Measurements from ENCODE around the gene EDA.
"Not testable (repeated sequence)": the region's sequence is repeated elsewhere in the genome, so short reads cannot be mapped to it uniquely, and the experiment has no call there.

Gene EDA

GRCh38 chrX:69746051-69746450 lies 130.1 kb downstream of the EDA start:
- DNase-seq (ENCODE audit: low spot score) = no peak

- no peak for DNase-seq (ENCODE audit: low spot score)
Measured at GRCh38 chrX:69748055-69748454, 132.1 kb downstream of the EDA start.

GRCh38 chrX:69759921-69760625 lies 144.2 kb downstream of the EDA start:
- DNase-seq (ENCODE audit: low spot score) = no peak

DNA sequence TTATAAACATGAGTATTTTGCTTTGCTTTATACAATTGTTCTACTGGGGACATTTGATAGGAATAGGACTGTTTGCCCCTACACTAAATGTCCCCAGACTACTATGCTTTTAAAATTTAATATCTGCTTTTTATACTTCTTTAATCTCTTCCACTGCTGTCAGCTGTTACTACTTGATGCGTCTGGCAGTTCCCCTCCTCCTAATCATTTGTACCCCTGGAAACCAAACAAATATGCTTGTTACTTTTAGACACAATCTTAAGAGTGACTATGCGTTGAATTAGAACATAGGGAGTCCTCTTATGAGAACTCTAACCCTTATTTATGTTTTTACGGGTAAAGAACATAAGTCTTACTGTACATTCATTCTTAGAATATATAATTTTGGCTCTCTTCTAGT lies 145.7 kb downstream of the EDA start:
- no peak for DNase-seq (ENCODE audit: low spot score)

- no peak for DNase-seq (ENCODE audit: low spot score)
Measured at GRCh38 chrX:69762340-69762739, 146.4 kb downstream of the EDA start.

GRCh38 chrX:69793260-69793935 lies 177.5 kb downstream of the EDA start:
- no peak for DNase-seq (ENCODE audit: low spot score)

GRCh38 chrX:69795702-69796101 lies 179.8 kb downstream of the EDA start:
- DNase-seq (ENCODE audit: low spot score) = no peak

GRCh38 chrX:69807400-69807799 lies 191.5 kb downstream of the EDA start:
- DNase-seq (ENCODE audit: low spot score) = no peak

GRCh38 chrX:69808375-69808774 lies 192.5 kb downstream of the EDA start:
- no peak for DNase-seq (ENCODE audit: low spot score)

- no peak for DNase-seq (ENCODE audit: low spot score)
Measured at GRCh38 chrX:69813677-69814076, 197.8 kb downstream of the EDA start.

DNA sequence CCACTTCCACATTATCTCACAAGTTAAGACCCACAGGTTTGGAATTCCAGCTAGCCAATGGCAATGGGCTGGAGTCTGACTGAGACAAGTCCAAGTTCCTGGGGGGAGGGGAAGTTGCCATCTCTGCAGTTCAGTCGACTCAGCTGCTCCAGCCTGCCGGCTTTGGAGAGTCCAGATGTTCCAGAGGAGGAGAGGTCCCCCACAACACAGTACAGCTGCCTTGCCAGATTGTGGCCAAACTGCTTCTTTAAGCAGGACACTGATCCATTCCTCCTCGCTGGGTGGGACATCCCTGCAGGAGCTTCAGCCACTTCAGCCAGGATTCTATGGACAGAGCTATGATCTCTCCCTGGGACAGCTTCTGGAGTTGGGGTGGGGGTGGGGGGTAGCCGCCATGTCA lies 199.2 kb downstream of the EDA start:
- no peak for DNase-seq (ENCODE audit: low spot score)

GRCh38 chrX:69815519-69815918 lies 199.6 kb downstream of the EDA start:
- no peak for DNase-seq (ENCODE audit: low spot score)

GRCh38 chrX:69844636-69845035 lies 228.7 kb downstream of the EDA start:
- no peak for DNase-seq (ENCODE audit: low spot score)

DNA sequence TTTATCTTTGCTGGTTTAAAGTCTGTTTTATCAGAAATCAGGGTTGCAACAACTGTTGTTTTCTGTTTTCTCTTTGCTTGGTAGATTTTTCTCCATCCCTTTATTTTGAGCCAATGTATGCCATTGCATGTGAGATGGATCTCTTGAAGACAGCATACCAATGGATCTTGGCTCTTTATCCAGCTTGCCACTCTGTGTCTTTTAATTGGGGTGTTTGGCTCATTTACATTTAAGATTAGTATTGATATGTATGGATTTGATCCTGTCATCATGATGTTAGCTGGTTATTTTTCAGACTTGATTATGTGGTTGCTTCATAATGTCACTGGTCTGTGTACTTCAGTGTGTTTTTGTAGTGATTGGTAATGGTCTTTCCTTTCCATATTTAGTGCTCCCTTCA lies 244.1 kb downstream of the EDA start:
- not testable (repeated sequence) for DNase-seq (ENCODE audit: low spot score)

GRCh38 chrX:69876221-69876620 lies 260.3 kb downstream of the EDA start:
- DNase-seq (ENCODE audit: low spot score) = no peak

DNA sequence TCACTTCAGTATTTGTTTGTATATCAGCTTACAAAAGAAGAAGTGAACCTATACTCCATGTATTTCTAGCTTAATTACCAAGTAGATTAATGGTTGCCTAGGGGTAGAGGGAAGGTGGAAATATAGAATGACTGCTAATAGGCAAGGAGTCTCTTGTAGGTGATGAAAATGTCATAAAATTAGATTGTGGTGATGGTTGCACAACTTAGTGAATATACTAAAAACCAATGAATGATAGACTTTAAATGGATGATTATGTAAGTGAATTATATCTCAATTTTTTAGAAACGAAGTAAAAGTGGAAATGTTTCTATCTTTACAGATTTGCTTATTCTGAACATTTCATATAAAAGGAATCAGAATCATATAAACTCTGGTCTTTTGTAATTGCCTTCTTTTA lies 268.3 kb downstream of the EDA start:
- no peak for DNase-seq (ENCODE audit: low spot score)

DNA sequence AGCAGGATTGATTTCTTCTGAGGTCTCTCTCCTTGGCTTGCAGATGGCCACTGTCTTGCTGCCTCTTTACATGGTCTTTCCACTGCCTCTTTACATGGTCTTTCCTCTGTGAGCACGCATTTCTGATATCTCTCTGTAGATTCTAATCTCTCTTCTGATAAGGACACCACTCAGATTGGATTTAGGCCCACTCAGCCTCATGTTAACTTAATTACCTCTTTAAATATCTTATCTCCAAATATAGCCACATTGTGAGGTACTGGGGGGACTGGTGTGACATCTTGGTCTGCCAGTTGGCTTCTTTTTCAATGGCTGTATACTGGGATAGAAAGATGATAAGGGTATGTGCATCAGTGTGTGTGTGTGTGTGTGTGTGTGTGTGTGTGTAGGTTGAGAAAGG lies 280.1 kb downstream of the EDA start:
- DNase-seq (ENCODE audit: low spot score) = no peak

DNA sequence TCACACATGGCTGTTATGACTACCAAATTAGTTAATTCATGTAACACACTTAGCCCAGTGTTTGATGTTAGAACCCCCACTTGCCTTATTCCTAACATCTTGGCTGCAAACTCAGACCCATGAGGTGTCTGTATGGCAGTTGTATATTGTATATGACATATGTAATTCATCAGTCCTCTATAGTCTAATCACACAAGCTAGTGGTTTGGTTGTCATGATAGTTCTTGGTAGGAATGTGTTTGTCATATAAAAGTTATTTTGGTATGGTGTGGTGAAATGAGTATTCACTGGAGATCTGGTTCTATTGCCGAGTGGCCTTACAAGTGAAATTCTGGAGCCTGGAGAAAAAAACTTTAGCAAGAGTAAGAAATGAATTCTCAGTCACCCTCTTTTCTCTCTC lies 284.6 kb downstream of the EDA start:
- DNase-seq (ENCODE audit: low spot score) = no peak

DNA sequence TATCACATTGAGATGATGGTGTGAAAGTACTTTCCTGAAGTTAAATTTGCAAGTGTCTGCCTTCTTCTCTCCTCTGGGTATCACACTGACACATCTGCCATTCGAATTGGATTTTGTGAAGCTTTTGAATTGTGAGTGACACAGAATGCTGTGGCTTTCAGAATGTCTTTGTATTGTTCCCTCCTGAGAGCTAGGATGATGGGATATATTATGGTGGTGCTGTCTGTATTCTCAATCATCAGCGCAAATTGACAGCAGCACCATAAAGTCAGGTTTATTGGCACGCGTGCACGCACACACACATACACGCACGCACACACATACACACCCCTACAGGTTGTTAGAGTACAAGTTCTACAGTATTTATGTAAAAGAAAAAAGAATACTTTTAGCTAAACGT lies 290.5 kb downstream of the EDA start:
- DNase-seq (ENCODE audit: low spot score) = no peak

DNA sequence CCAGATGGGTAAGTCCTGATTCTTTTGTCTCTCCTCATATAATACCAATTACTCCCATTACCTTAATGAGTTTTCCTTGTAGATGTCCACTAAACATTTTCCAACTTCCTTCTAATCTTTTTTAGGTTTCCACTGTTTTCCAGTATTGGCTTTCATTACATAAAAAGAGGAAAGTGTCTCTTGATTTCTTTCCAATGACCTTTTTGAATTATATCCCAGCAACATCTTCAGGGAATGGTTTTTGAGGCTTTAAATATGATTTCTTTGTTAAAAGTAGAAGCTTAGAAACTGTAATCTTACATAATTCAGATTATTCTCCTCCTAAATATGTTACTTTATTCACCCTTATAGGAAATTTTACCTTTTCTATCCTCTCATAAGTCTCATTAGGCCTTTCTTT lies 298.9 kb downstream of the EDA start:
- DNase-seq (ENCODE audit: low spot score) = no peak

- DNase-seq (ENCODE audit: low spot score) = no peak
Measured at GRCh38 chrX:69919749-69920148, 303.8 kb downstream of the EDA start.

DNA sequence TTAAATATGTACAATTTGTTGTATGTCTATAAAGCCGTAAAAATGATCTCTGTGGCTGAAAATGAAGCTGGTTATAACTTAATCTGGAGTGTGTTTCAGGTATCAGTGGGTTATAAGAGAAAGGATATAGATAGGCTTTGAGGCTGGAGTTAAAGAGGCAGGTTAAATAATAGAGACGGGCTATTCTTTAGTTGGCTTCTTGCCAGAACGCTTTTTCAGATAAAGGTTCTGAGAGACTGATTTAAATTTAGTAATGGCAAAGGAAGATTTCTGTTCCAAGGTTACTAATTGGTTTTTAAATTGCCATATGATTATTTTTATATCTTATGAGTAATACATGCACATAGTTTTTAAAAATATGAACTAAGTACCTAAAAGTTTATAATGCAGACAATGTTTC lies 316.4 kb downstream of the EDA start:
- DNase-seq (ENCODE audit: low spot score) = no peak

GRCh38 chrX:69948276-69948797 lies 332.4 kb downstream of the EDA start:
- DNase-seq (ENCODE audit: low spot score) = no peak

DNA sequence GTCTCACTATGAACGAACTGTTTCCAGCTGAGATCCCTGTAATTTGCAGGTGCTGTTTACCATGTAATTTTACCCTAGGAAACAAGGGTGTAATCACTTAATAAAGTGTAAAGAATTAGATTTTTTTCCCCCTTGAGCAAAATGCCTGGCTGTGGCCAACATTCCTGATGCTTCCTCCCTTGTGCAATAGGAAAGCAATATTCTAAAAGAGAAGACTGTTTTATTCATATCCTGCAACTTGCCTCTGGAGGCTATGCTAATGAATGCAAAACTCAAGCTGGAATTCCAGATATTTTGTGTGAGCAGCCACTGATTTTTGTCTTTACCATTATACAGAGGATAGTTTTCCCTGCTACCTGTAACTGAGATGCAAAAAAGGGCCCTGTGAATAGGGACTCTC lies 335.8 kb downstream of the EDA start:
- DNase-seq (ENCODE audit: low spot score) = no peak
